GM23338 (cell line): ENCODE results near the gene STOX2. TPM values are rescaled to one million over a fixed set of nuclear protein-coding genes. Genes with fewer than 3 reads are reported as not detected.

Experiments
- ATAC-seq: fragments of 200-7000 bp; cut with Tn5 transposase; 3 replicates; pipeline ENCODE4 v1.9.1; 2020
- DNase-seq: peaks from one replicate; pipeline ENCODE4 v3.0.0-alpha.2; 2015; ENCODE audit warnings: low spot score
- H2AFZ ChIP-seq: fragments of 200-600 bp; sonication (generic); 2 replicates; pipeline ENCODE4 v1.8.0; 2016; ENCODE audit warnings: antibody characterized with exemption, mild to moderate bottlenecking, moderate library complexity
- H3F3A ChIP-seq: fragments of 200-600 bp; sonication (generic); replicated peaks from 2 replicates; pipeline ENCODE4 v1.8.0; 2017; ENCODE audit warnings: antibody characterized with exemption, mixed run types, low read depth
- H3K27ac ChIP-seq: fragments of 200-600 bp; sonication (generic); 2 replicates; pipeline ENCODE4 v1.6.1; 2016; ENCODE audit warnings: low read depth
- H3K27me3 ChIP-seq: fragments of 200-600 bp; sonication (generic); 2 replicates; pipeline ENCODE4 v1.8.0; 2016; ENCODE audit warnings: mild to moderate bottlenecking, mixed run types, moderate library complexity; ENCODE audit not compliant: insufficient read depth
- H3K36me3 ChIP-seq: fragments of 200-600 bp; sonication (generic); 2 replicates; pipeline ENCODE4 v1.8.0; 2016; ENCODE audit warnings: mild to moderate bottlenecking; ENCODE audit not compliant: insufficient read depth
- H3K4me1 ChIP-seq: fragments of 200-600 bp; sonication (generic); 2 replicates; pipeline ENCODE4 v1.8.0; 2016; ENCODE audit warnings: mild to moderate bottlenecking, moderate library complexity; ENCODE audit not compliant: insufficient read depth
- H3K4me2 ChIP-seq: fragments of 200-600 bp; sonication (generic); 2 replicates; pipeline ENCODE4 v1.7.1; 2017; ENCODE audit warnings: mixed run types
- H3K4me3 ChIP-seq: fragments of 200-600 bp; sonication (generic); 2 replicates; pipeline ENCODE4 v1.6.1; 2016; ENCODE audit warnings: mixed run types
- H3K79me2 ChIP-seq: fragments of 200-600 bp; sonication (generic); replicated peaks from 2 replicates; pipeline ENCODE4 v1.8.0; 2017; ENCODE audit warnings: mild to moderate bottlenecking; ENCODE audit not compliant: insufficient read depth
- H3K9me2 ChIP-seq: fragments of 200-600 bp; sonication (generic); 2 replicates; pipeline ENCODE4 v1.8.0; 2017; ENCODE audit not compliant: insufficient read depth
- H4K20me1 ChIP-seq: fragments of 200-600 bp; sonication (generic); replicated peaks from 2 replicates; pipeline ENCODE4 v1.8.0; 2017; ENCODE audit warnings: mild to moderate bottlenecking; ENCODE audit not compliant: insufficient read depth
- H3K27ac Mint-ChIP-seq: 2 replicates; pipeline ENCODE4 v1.8.0; 2020; ENCODE audit warnings: inconsistent platforms, mild to moderate bottlenecking, moderate library complexity, mixed read lengths
- H3K27me3 Mint-ChIP-seq: 3 replicates; pipeline ENCODE4 v1.8.0; 2022; ENCODE audit warnings: low read depth, mild to moderate bottlenecking, moderate library complexity, mixed read lengths, inconsistent platforms; ENCODE audit not compliant: insufficient read depth, poor library complexity
- H3K36me3 Mint-ChIP-seq: 3 replicates; pipeline ENCODE4 v1.8.0; 2021; ENCODE audit warnings: low read depth, mild to moderate bottlenecking, inconsistent platforms, moderate library complexity, mixed read lengths
- H3K4me1 Mint-ChIP-seq: 3 replicates; pipeline ENCODE4 v1.8.0; 2020; ENCODE audit warnings: mild to moderate bottlenecking, inconsistent platforms, mixed read lengths
- H3K4me3 Mint-ChIP-seq: 3 replicates; pipeline ENCODE4 v1.8.0; 2021; ENCODE audit warnings: moderate library complexity, mild to moderate bottlenecking, inconsistent platforms, mixed read lengths
- H3K9me3 Mint-ChIP-seq: 3 replicates; pipeline ENCODE4 v1.8.0; 2020; ENCODE audit warnings: moderate library complexity, mild to moderate bottlenecking, inconsistent platforms, mixed read lengths
- CREB1 ChIP-seq: fragments of 250-450 bp; sonication (Bioruptor Pico); IDR thresholded peaks from 2 replicates; pipeline ENCODE4 v1.5.0; 2020; ENCODE audit warnings: low read depth, mild to moderate bottlenecking, moderate library complexity
- CTCF ChIP-seq, 2 experiments: fragments of 200-600 bp in 1 of 2; sonication (generic) in 1 of 2; conservative IDR thresholded peaks; 2 replicates each; pipeline versions ENCODE4 v1.5.1 to v1.6.1; 2016 to 2017; ENCODE audit warnings: antibody characterized with exemption in 2 of 2, low read depth in 2 of 2, mild to moderate bottlenecking in 2 of 2, moderate library complexity in 1 of 2
- ETS1 ChIP-seq: IDR thresholded peaks from 2 replicates; pipeline ENCODE4 v1.6.1; 2016; ENCODE audit warnings: antibody characterized with exemption
- EZH2phosphoT487 ChIP-seq: fragments of 200-600 bp; sonication (generic); IDR thresholded peaks from one replicate; pipeline ENCODE4 v1.8.1; 2018; ENCODE audit warnings: antibody characterized with exemption; ENCODE audit not compliant: unreplicated experiment
- JUNB ChIP-seq: IDR thresholded peaks from one replicate; pipeline ENCODE4 v1.6.1; 2016; ENCODE audit warnings: antibody characterized with exemption; ENCODE audit not compliant: unreplicated experiment
- NANOG ChIP-seq: IDR thresholded peaks from 2 replicates; pipeline ENCODE4 v1.6.1; 2016; ENCODE audit warnings: antibody characterized with exemption, borderline replicate concordance
- POLR2AphosphoS5 ChIP-seq: IDR thresholded peaks from 2 replicates; pipeline ENCODE4 v1.6.1; 2016; ENCODE audit warnings: antibody characterized with exemption, low read depth
- REST ChIP-seq: IDR thresholded peaks from one replicate; pipeline ENCODE4 v1.6.1; 2018; ENCODE audit warnings: antibody characterized with exemption; ENCODE audit not compliant: unreplicated experiment
- ZNF114 ChIP-seq: fragments of 250-450 bp; sonication (Bioruptor Pico); IDR thresholded peaks from 2 replicates; pipeline ENCODE4 v1.5.0; 2020; ENCODE audit warnings: mild to moderate bottlenecking, moderate library complexity
- ZNF331 ChIP-seq: fragments of 250-450 bp; sonication (Bioruptor Pico); IDR thresholded peaks from 2 replicates; pipeline ENCODE4 v1.5.0; 2020; ENCODE audit warnings: low read depth, mild to moderate bottlenecking, moderate library complexity
- polyA plus RNA-seq: library from polyadenylated mRNA; unstranded; fragments of >200 nt; fragmentation: Nextera tagmentation; extraction: Ambion mirVana; gene quantifications from 2 replicates; pipeline ENCODE4 v1.2.1, GENCODE V29; 2016
- total RNA-seq: library from RNA; depleted of rRNA; stranded (reverse); fragments of >200 nt; shearing (Covaris generic); gene quantifications from 2 replicates; pipeline ENCODE4 v1.2.3, GENCODE V29; 2014

Gene STOX2
- total and polyA plus RNA-seq, 2 experiments from 2014 or later, result 19.8 to 20.6 TPM

GRCh38 chr4:184007891-184008290 lies 102.8 kb downstream of the STOX2 start:
- Histone ChIP-seq H3K27ac (no peak overlapping the region), H3K4me1 (no peaks in the 10 kb centered on the region), H3K79me2 (no peaks in the 10 kb centered on the region), H3F3A (no peaks in the 10 kb centered on the region), H2AFZ (no peak overlapping the region), H4K20me1 (no peaks in the 10 kb centered on the region), H3K27me3 (no peaks in the 10 kb centered on the region), H3K4me2 (no peak overlapping the region), H3K4me3 (no peak overlapping the region), H3K36me3 (no peaks in the 10 kb centered on the region), H3K9me2 (no peaks in the 10 kb centered on the region)
- Mint-ChIP-seq H3K4me3 (no peak overlapping the region), H3K4me1 (peaks cover 2% of the 10 kb centered on the region), H3K36me3 (peaks cover 28% of the 10 kb centered on the region), H3K27me3 (peaks cover under 1% of the 10 kb centered on the region), H3K9me3 (no peaks in the 10 kb centered on the region), H3K27ac (no peak overlapping the region)
- DNase-seq, result no peak
- ATAC-seq, result no peak
- TF ChIP-seq JUNB (no peak), ETS1 (no peak), EZH2phosphoT487 (no peak), ZNF114 (CRISPR knock-in tag) (no peak)

GRCh38 chr4:184010696-184011095 lies 105.6 kb downstream of the STOX2 start:
- no peaks in the 10 kb centered on the region for H3K79me2 ChIP-seq
- no peaks in the 10 kb centered on the region for H3K36me3 ChIP-seq
- no peak overlapping the region for H2AFZ ChIP-seq
- no peaks in the 10 kb centered on the region for H3K27me3 ChIP-seq
- no peak overlapping the region for H3K4me2 ChIP-seq
- no peaks in the 10 kb centered on the region for H3F3A ChIP-seq
- no peak overlapping the region for H3K4me3 ChIP-seq
- Mint-ChIP-seq H3K4me3 (no peak overlapping the region), H3K4me1 (peaks cover 8% of the 10 kb centered on the region), H3K36me3 (peaks cover 22% of the 10 kb centered on the region), H3K27ac (no peak overlapping the region), H3K27me3 (peaks cover 2% of the 10 kb centered on the region), H3K9me3 (no peaks in the 10 kb centered on the region)
- no peaks in the 10 kb centered on the region for H3K4me1 ChIP-seq
- H4K20me1 ChIP-seq, result no peaks in the 10 kb centered on the region
- ATAC-seq (no peak), DNase-seq (no peak)
- H3K9me2 ChIP-seq, result no peaks in the 10 kb centered on the region
- no peak overlapping the region for H3K27ac ChIP-seq
- TF ChIP-seq NANOG (no peak), REST (no peak), CTCF (conservative IDR thresholded peaks at IDR 0.05; ENCODE audit: low read depth in 2 of 2) (no peak), JUNB (no peak), CREB1 (CRISPR knock-in tag) (no peak), ZNF331 (CRISPR knock-in tag) (no peak), EZH2phosphoT487 (no peak), POLR2AphosphoS5 (no peak)
